Body of pancreas (tissue), 4 donors: Measurements from ENCODE around the gene SULT1C2. TPM values are rescaled to one million over a fixed set of nuclear protein-coding genes. Genes with fewer than 3 reads are reported as not detected.
A peak's percentile ranks its signal among the peaks of the same experiment; 100 is the strongest.
"Not testable (repeated sequence)": the region's sequence is repeated elsewhere in the genome, so short reads cannot be mapped to it uniquely, and the experiment has no call there.

ENCODE experiments used
- ATAC-seq: fragments of 150-250 bp; one replicate; pipeline ENCODE4 v1.9.1; 2016
- DNase-seq, 4 donors: peaks; one replicate each; pipeline ENCODE4 v3.0.0-alpha.2; 2019
- H3K27ac ChIP-seq, 4 donors: fragments of 200-600 bp; sonication (generic); 1 replicate in 3 of 4; 2 replicates in 1 of 4; pipeline versions ENCODE4 v1.5.1 to v1.6.1; 2016 to 2019; ENCODE audit warnings: mild to moderate bottlenecking in 1 of 4, mixed read lengths in 1 of 4, moderate library complexity in 1 of 4
- H3K27me3 ChIP-seq, 2 donors: fragments of 200-600 bp; sonication (generic); one replicate each; pipeline ENCODE4 v1.6.0; 2016; ENCODE audit warnings: mild to moderate bottlenecking in 1 of 2
- H3K36me3 ChIP-seq, 2 donors: fragments of 200-600 bp; sonication (generic); replicated peaks in 1 of 2; 2 replicates each; pipeline ENCODE4 v1.5.1; 2016; ENCODE audit warnings: low read depth in 2 of 2; ENCODE audit not compliant: insufficient read depth in 1 of 2
- H3K4me1 ChIP-seq: fragments of 200-600 bp; sonication (generic); one replicate; pipeline ENCODE4 v1.6.0; 2016
- H3K4me3 ChIP-seq, 2 donors: fragments of 200-600 bp; sonication (generic); 1 replicate in 1 of 2; 2 replicates in 1 of 2; pipeline ENCODE4 v1.5.1; 2016 to 2019
- H3K9me3 ChIP-seq, 3 donors: fragments of 200-600 bp; sonication (generic); 1 replicate in 2 of 3; 2 replicates in 1 of 3; pipeline ENCODE4 v1.5.1; 2016
- POLR2A ChIP-seq, 3 donors: fragments of 450-650 bp; IDR thresholded peaks; one replicate each; pipeline ENCODE4 v1.6.1; 2016; ENCODE audit warnings: antibody characterized with exemption in 3 of 3, mild to moderate bottlenecking in 2 of 3
- WGBS, 2 donors: methylation state at CpG; one replicate each; pipeline ENCODE4 v1.1.5; 2017; 5-methylcytosine and 5-hydroxymethylcytosine counted together
- intact Hi-C: fragments of 100-400 bp; cut with DNase I; formaldehyde crosslinking; loops from one replicate; pipeline ENCODE4 v1.15.1; 2023
- total RNA-seq, 2 donors: library from RNA; depleted of rRNA; stranded (reverse); fragments of >200 nt; gene quantifications; one replicate each; pipeline ENCODE4 v1.1.0, GENCODE V29; 2016
- TF ChIP-seq, protein P1 (sequence below), 7 experiments: fragments of 450-650 bp in 4 of 7; fragments of 200-600 bp in 3 of 7; sonication (generic) in 3 of 7; IDR thresholded peaks; one replicate each; pipeline ENCODE4 v1.5.1; 2016 to 2019; ENCODE audit warnings: antibody characterized with exemption in 7 of 7

SULT1C2 gene
- total RNA-seq, 2 donors from 2014 or later = 13.2 to 25.7 TPM

DNA sequence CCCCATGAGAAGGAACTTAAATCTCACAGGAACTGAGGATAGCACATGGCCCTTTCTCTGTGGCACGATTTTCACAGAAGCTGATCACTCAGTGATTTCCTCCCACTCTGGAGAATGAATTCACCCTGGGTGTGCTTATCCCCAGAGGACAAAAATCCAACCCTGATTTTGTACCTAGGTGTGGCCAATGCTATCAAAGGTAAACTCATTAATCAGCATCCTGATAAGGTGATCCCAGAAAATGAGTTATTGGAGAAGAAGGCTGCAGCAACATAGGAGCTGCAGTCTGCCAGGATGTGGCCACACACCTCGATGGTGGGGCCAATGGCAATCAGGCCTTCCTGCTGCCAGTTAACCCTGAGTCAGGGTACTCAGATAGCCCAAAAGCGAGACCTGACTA is 8.2 kb upstream of the SULT1C2 start:
- H3K36me3 ChIP-seq = no peaks in the 10 kb centered on the region
- H3K9me3 ChIP-seq = no peaks in the 10 kb centered on the region
- TF ChIP-seq, protein P1, sequence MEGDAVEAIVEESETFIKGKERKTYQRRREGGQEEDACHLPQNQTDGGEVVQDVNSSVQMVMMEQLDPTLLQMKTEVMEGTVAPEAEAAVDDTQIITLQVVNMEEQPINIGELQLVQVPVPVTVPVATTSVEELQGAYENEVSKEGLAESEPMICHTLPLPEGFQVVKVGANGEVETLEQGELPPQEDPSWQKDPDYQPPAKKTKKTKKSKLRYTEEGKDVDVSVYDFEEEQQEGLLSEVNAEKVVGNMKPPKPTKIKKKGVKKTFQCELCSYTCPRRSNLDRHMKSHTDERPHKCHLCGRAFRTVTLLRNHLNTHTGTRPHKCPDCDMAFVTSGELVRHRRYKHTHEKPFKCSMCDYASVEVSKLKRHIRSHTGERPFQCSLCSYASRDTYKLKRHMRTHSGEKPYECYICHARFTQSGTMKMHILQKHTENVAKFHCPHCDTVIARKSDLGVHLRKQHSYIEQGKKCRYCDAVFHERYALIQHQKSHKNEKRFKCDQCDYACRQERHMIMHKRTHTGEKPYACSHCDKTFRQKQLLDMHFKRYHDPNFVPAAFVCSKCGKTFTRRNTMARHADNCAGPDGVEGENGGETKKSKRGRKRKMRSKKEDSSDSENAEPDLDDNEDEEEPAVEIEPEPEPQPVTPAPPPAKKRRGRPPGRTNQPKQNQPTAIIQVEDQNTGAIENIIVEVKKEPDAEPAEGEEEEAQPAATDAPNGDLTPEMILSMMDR (IDR thresholded peaks at IDR 0.05) = no peak
- no peak for TF ChIP-seq POLR2A (IDR thresholded peaks at IDR 0.05)
- no peaks in the 10 kb centered on the region for H3K4me1 ChIP-seq
- H3K4me3 ChIP-seq = no peak overlapping the region
- WGBS, 2 donors = 24 to 39% methylated on average over 2 to 3 of the region's 3 CpGs
- intact Hi-C loops = no loop called here
- DNase-seq (peak in 1 of 4 donors; percentile 13), ATAC-seq (peak; percentile 83)
- H3K27me3 ChIP-seq = no peaks in the 10 kb centered on the region
- peak overlapping the region in 3 of 4 donors; percentile 29 to 47 (median 36) for H3K27ac ChIP-seq

DNA sequence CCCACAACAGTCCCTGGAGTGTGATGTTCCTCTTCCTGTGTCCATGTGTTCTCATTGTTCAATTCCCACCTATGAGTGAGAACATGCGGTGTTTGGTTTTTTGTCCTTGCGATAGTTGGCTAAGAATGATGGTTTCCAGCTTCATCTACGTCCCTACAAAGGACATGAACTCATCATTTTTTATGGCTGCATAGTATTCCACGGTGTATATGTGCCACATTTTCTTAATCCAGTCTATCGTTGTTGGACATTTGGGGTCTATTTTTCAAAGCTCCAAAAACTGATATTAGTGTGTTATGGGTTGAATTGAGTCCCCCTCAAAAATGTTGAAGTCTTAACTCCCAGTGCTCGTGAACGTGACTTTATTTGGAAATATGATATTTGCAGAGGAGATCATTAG is 4.1 kb upstream of the SULT1C2 start:
- H3K4me1 ChIP-seq, intact Hi-C loops, H3K27me3 ChIP-seq, H3K36me3 ChIP-seq, DNase-seq, H3K27ac ChIP-seq, H3K9me3 ChIP-seq, ATAC-seq, H3K4me3 ChIP-seq: not testable (repeated sequence)
- whole genome bisulfite sequencing, 2 donors = 86 to 90% methylated on average over 7 of the region's 7 CpGs

DNA sequence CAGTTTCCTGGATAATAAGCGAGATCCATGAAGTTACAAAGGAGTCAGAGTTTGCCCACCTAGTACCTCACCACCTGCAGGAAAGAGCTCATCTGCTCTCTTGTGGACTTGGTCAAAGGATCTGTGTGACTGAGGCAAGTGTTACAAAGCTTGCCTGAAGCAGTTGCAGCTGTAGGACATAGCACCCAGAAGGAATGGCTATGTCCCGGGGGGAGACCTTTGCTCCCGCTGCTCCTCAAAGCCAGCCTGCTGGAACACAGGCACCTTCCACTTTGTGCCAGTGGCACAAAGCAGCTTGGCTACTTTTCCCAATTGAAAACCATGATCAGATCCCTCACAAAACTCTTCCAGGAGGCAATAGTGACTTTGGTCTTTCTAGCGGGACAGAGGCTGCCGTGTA is 3.1 kb upstream of the SULT1C2 start:
- intact Hi-C loops = no loop called here
- no peak for TF ChIP-seq POLR2A (IDR thresholded peaks at IDR 0.05)
- TF ChIP-seq, protein P1 (IDR thresholded peaks at IDR 0.05) = no peak
- no peak overlapping the region for H3K27ac ChIP-seq
- no peak overlapping the region for H3K4me3 ChIP-seq
- 87 to 95% methylated on average over 5 of the region's 5 CpGs for WGBS, 2 donors
- DNase-seq = no peak
- no peaks in the 10 kb centered on the region for H3K9me3 ChIP-seq
- H3K36me3 ChIP-seq = no peaks in the 10 kb centered on the region
- no peaks in the 10 kb centered on the region for H3K4me1 ChIP-seq
- no peaks in the 10 kb centered on the region for H3K27me3 ChIP-seq
- ATAC-seq = no peak

DNA sequence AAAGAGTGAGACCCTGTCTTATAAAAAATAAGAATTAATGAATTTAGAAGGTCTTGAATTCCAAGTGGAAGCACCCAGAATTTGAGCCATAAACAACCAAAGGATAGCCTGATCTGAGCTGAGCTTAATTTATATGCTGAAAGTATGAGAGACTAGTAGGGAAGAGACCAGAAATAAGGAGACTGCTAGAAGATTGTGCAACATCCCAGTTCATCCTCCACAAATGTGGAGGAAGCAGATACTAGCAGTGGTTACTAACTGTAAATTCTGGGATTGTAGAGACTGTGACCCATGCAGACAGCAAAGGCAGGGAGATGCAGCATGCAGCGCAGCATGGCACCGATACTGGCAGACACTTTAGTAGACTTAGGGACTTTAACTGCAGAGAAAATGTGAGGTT is 1.5 kb upstream of the SULT1C2 start:
- intact Hi-C loops = no loop called here
- no peaks in the 10 kb centered on the region for H3K36me3 ChIP-seq
- 87 to 93% methylated on average over 2 of the region's 2 CpGs for WGBS, 2 donors

DNA sequence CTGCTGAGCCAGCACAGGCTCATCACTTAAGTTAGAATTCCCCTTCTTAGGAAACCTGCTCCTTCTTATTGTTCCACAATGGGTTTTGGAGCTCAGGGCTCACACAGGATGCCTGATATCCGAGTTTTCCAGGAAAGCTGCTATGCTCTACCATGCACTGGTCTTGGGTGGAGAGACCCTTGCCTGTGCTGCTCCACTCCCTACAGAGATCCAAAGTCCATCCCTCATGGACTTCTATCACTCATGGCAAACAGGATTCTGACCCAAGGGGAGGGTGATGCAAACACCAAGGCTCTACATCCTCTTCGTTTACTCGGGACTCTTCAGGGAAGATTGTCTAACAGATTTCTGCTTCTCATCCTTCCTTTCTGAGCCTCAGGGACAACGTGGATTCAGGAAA is 5.2 kb downstream of the SULT1C2 start:
- ATAC-seq = no peak
- H3K4me1 ChIP-seq = no peaks in the 10 kb centered on the region
- no peak overlapping the region for H3K4me3 ChIP-seq
- no peak for TF ChIP-seq POLR2A (IDR thresholded peaks at IDR 0.05)
- TF ChIP-seq, protein P1 (IDR thresholded peaks at IDR 0.05) = no peak
- H3K27ac ChIP-seq = no peak overlapping the region
- H3K27me3 ChIP-seq = no peaks in the 10 kb centered on the region
- no peaks in the 10 kb centered on the region for H3K36me3 ChIP-seq
- no peak for DNase-seq
- 64 to 65% methylated on average over 4 of the region's 4 CpGs for WGBS, 2 donors
- no peaks in the 10 kb centered on the region for H3K9me3 ChIP-seq
- intact Hi-C loops = no loop called here

More for the DNA sequence above, 1.5 kb upstream of the SULT1C2 start:
- no peaks in the 10 kb centered on the region for H3K4me1 ChIP-seq
- ATAC-seq (no peak), DNase-seq (no peak)
- H3K27ac ChIP-seq = no peak overlapping the region
- H3K27me3 ChIP-seq = no peaks in the 10 kb centered on the region
- H3K4me3 ChIP-seq = no peak overlapping the region
- H3K9me3 ChIP-seq = no peaks in the 10 kb centered on the region
- TF ChIP-seq, protein P1 (IDR thresholded peaks at IDR 0.05) = no peak
- TF ChIP-seq POLR2A (IDR thresholded peaks at IDR 0.05) = no peak
